Gastroesophageal sphincter (tissue), 4 donors: Measurements from ENCODE around the gene TACR1. TPM values are rescaled to one million over a fixed set of nuclear protein-coding genes. Genes with fewer than 3 reads are reported as not detected.

Experiments
- ATAC-seq: fragments of 150-250 bp; one replicate; pipeline ENCODE4 v1.9.1; 2016; ENCODE audit warnings: mild to moderate bottlenecking, moderate library complexity
- H3K27ac ChIP-seq, 4 donors: fragments of 200-600 bp; sonication (generic) in 3 of 4; 1 replicate in 3 of 4; 2 replicates in 1 of 4; pipeline ENCODE4 v1.5.1; 2016 to 2019
- H3K27me3 ChIP-seq: fragments of 200-600 bp; sonication (generic); one replicate; pipeline ENCODE4 v1.5.1; 2019
- H3K36me3 ChIP-seq, 2 donors: fragments of 200-600 bp; sonication (generic); one replicate each; pipeline ENCODE4 v1.5.1; 2019; ENCODE audit warnings: control low read depth in 1 of 2
- H3K4me1 ChIP-seq, 3 donors: fragments of 200-600 bp; sonication (generic); 1 replicate in 2 of 3; 2 replicates in 1 of 3; pipeline ENCODE4 v1.5.1; 2016 to 2019; ENCODE audit warnings: control low read depth in 2 of 3
- H3K4me3 ChIP-seq, 2 donors: fragments of 200-600 bp; sonication (generic); one replicate each; pipeline ENCODE4 v1.5.1; 2019; ENCODE audit warnings: mild to moderate bottlenecking in 1 of 2, moderate library complexity in 1 of 2
- H3K9me3 ChIP-seq, 3 donors: fragments of 200-600 bp; sonication (generic); one replicate each; pipeline ENCODE4 v1.5.1; 2017 to 2019; ENCODE audit warnings: control low read depth in 2 of 3
- EP300 ChIP-seq: sonication (generic); formaldehyde crosslinking; IDR thresholded peaks from one replicate; pipeline ENCODE4 v1.6.1; 2017; ENCODE audit warnings: antibody characterized with exemption, mild to moderate bottlenecking
- POLR2A ChIP-seq, 2 donors: fragments of 450-650 bp; IDR thresholded peaks; one replicate each; pipeline ENCODE4 v1.6.1; 2017; ENCODE audit warnings: antibody characterized with exemption in 2 of 2, mild to moderate bottlenecking in 2 of 2, moderate library complexity in 1 of 2
- POLR2AphosphoS5 ChIP-seq: sonication (generic); formaldehyde crosslinking; IDR thresholded peaks from one replicate; pipeline ENCODE4 v1.6.1; 2017; ENCODE audit warnings: antibody characterized with exemption
- WGBS, 2 donors: methylation state at CpG; one replicate each; pipeline ENCODE4 v1.1.5; 2018; ENCODE audit warnings: low coverage in 1 of 2; 5-methylcytosine and 5-hydroxymethylcytosine counted together
- total RNA-seq, 4 donors: library from RNA; depleted of rRNA; stranded (reverse); fragments of >200 nt; gene quantifications; one replicate each; pipeline ENCODE4 v1.1.0, GENCODE V29; 2016
- TF ChIP-seq, protein P1 (sequence below), 4 experiments: fragments of 200-600 bp in 2 of 4; fragments of 450-650 bp in 2 of 4; sonication (generic) in 1 of 4; IDR thresholded peaks; one replicate each; pipeline ENCODE4 v1.5.1; 2017 to 2019; ENCODE audit warnings: antibody characterized with exemption in 4 of 4, mild to moderate bottlenecking in 2 of 4, moderate library complexity in 2 of 4

Gene TACR1
- total RNA-seq, 4 donors from 2014 or later = 2.0 to 4.2 (median 2.9) TPM

DNA sequence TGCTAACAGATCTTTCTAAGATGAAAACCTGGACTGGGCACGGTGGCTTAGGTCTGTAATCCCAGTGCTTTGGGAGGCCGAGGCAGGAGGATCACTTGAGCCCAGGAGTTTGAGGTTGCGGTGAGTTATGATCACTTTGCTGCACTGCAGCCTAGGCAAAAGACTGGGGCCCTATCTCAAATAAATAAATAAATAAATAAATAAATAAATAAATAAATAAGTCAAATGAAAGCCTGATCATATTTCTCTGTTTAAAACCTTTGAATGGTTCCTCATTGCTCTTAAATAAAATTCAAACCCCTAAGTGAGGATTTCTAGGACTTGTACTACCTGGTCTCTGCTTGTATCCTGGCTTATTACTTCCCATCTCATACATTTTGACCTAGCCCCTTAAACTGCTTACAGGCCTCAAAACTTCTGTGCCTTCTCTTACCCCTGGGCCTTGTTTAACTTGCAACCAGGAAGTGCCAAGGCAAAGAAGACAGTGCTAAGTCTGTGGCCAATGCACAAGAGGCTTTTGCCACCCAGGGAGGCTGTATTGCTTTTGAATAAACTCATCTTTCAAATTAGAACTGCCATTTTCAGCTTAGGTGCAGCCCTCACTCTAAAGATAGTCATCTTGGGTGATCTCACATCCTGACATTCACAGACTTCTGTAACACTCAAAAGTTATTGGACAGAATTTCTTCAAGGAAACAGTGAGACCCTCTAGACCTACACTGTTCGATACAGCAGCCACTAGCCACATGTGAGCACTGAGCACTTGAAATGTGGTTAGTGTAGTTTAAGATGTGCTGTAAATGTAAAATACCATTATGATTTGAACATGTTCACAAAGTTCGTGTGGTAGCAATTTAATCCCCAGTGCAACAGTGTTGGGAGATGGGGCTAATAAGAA lies 167.2 kb downstream of the TACR1 start:
- Histone ChIP-seq H3K36me3 (no peaks in the 10 kb centered on the region), H3K4me1 (peaks cover 0 to 4% (median 0%) of the 10 kb centered on the region in 3 donors), H3K27ac (no peak overlapping the region), H3K4me3 (no peak overlapping the region), H3K27me3 (no peaks in the 10 kb centered on the region), H3K9me3 (no peaks in the 10 kb centered on the region)
- WGBS, 2 donors = 86 to 91% methylated on average over 3 to 4 of the region's 5 CpGs
- TF ChIP-seq POLR2A (IDR thresholded peaks at IDR 0.05) (no peak), EP300 (no peak), POLR2AphosphoS5 (no peak)
- TF ChIP-seq, protein P1, sequence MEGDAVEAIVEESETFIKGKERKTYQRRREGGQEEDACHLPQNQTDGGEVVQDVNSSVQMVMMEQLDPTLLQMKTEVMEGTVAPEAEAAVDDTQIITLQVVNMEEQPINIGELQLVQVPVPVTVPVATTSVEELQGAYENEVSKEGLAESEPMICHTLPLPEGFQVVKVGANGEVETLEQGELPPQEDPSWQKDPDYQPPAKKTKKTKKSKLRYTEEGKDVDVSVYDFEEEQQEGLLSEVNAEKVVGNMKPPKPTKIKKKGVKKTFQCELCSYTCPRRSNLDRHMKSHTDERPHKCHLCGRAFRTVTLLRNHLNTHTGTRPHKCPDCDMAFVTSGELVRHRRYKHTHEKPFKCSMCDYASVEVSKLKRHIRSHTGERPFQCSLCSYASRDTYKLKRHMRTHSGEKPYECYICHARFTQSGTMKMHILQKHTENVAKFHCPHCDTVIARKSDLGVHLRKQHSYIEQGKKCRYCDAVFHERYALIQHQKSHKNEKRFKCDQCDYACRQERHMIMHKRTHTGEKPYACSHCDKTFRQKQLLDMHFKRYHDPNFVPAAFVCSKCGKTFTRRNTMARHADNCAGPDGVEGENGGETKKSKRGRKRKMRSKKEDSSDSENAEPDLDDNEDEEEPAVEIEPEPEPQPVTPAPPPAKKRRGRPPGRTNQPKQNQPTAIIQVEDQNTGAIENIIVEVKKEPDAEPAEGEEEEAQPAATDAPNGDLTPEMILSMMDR (IDR thresholded peaks at IDR 0.05) = no peak
- no peak for ATAC-seq

DNA sequence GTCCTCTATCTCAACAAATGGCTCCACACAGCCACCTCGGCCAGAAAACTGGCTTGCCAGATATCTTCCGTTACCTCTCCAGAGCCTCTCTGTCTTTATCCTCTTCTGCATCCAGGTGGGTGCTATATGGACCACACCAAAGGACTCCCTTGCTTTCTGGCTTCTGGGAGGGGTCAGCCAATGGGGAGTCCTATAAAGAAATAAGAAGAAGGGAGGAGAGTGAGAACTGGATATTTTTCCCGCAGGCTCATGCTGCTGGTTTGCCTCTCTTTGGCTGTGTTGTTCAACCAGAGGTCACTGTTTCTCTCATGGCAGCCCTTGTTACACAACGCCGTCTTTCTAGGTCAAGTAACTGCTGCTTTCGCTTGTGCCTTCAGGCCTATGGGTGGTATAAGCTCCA lies 168.1 kb downstream of the TACR1 start:
- no peak for TF ChIP-seq POLR2AphosphoS5
- TF ChIP-seq EP300 = no peak
- TF ChIP-seq, protein P1 (IDR thresholded peaks at IDR 0.05) = no peak
- TF ChIP-seq POLR2A (IDR thresholded peaks at IDR 0.05) = no peak
- no peaks in the 10 kb centered on the region for H3K36me3 ChIP-seq
- 93 to 95% methylated on average over 5 to 6 of the region's 6 CpGs for WGBS, 2 donors
- ATAC-seq = no peak
- H3K4me3 ChIP-seq = no peak overlapping the region
- H3K4me1 ChIP-seq = peaks cover 0 to 4% (median 0%) of the 10 kb centered on the region in 3 donors
- no peak overlapping the region for H3K27ac ChIP-seq
- H3K27me3 ChIP-seq = no peaks in the 10 kb centered on the region
- H3K9me3 ChIP-seq = no peaks in the 10 kb centered on the region

DNA sequence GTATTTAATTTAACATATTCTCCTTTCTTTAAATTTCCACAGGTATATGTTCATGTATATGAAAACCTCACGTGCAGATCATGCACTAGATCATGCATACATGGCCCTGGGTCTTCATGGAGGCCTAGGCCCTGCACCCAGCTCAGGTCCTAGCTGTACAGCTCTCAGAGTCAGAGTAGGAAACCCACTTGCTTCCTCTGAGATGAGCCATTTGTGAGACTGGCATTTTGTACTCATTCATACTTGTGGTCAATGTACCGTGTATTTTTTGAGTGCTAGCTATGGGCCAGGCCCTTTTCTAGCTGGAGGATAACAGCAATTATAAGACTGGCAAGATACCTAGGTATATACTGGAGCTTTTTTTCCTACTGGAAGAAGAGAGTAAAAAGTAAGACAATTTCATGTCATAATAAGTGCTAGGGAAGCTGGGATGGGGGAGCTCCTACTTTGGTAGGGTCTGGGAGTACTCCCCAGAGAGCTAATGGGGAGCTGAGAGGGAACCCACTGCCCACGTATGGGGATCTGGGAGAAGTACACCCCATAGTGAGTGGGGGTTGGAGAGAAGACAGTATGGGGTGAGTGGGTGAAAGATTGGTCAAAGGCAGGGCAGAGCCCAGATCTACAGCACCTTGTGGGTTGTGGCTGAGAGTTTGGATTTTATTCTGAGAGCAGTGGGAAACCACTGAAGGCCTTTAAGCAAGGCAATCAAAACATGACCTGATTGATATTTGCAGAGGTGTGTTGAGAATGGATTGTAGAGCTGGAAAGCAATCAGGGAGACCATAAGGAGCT lies 168.9 kb downstream of the TACR1 start:
- no peak for ATAC-seq
- WGBS, 2 donors = 87 to 100% methylated on average over 2 to 3 of the region's 3 CpGs
- TF ChIP-seq, protein P1 (IDR thresholded peaks at IDR 0.05) = no peak
- TF ChIP-seq POLR2AphosphoS5 (no peak), EP300 (no peak), POLR2A (IDR thresholded peaks at IDR 0.05) (no peak)
- H3K4me1 ChIP-seq = peaks cover 0 to 4% (median 0%) of the 10 kb centered on the region in 3 donors
- no peak overlapping the region for H3K27ac ChIP-seq
- H3K9me3 ChIP-seq = no peaks in the 10 kb centered on the region
- no peaks in the 10 kb centered on the region for H3K27me3 ChIP-seq
- H3K4me3 ChIP-seq = no peak overlapping the region
- no peaks in the 10 kb centered on the region for H3K36me3 ChIP-seq

DNA sequence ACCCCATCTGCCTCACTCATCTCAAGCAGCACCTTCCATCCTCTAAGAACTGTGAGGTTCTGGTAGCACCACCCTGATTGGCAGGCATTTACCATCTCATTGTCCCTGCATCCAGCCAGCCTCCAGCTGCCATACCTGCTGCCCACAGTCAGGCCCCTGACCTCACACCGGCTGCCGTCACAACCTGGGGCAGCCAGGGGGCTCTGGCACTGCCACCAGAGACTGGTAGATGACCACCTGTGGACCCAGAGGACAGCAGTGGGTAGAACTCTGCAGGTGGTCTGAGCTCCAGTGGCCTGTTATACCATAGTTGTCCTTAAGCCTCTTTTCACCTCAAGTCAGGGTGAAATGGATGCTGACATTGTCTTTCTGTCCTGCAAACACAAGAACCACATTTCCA lies 171.4 kb downstream of the TACR1 start:
- H3K4me1 ChIP-seq = no peaks in the 10 kb centered on the region
- TF ChIP-seq POLR2AphosphoS5 (no peak), POLR2A (IDR thresholded peaks at IDR 0.05) (no peak), EP300 (no peak)
- TF ChIP-seq, protein P1 (IDR thresholded peaks at IDR 0.05) = no peak
- H3K27ac ChIP-seq = no peak overlapping the region
- H3K27me3 ChIP-seq = no peaks in the 10 kb centered on the region
- H3K36me3 ChIP-seq = no peaks in the 10 kb centered on the region
- 100% methylated on average over 1 of the region's 2 CpGs; no CpG with 5 or more reads in 1 of the 2 donors for WGBS, 2 donors
- ATAC-seq = no peak
- H3K9me3 ChIP-seq = no peaks in the 10 kb centered on the region
- H3K4me3 ChIP-seq = no peak overlapping the region
